Activated CD4-positive, alpha-beta T cell treated with anti-CD3 and anti-CD28 coated beads, Interleukin-2, amount 50 U/mL, for 16 hours (primary cell): ENCODE data around the gene CHST10.
"Not testable (repeated sequence)": the region's sequence is repeated elsewhere in the genome, so short reads cannot be mapped to it uniquely, and the experiment has no call there.

Experiments used
- DNase-seq: peaks from one replicate; pipeline ENCODE4 v3.0.0-alpha.2; 2020

Gene CHST10, protein sequence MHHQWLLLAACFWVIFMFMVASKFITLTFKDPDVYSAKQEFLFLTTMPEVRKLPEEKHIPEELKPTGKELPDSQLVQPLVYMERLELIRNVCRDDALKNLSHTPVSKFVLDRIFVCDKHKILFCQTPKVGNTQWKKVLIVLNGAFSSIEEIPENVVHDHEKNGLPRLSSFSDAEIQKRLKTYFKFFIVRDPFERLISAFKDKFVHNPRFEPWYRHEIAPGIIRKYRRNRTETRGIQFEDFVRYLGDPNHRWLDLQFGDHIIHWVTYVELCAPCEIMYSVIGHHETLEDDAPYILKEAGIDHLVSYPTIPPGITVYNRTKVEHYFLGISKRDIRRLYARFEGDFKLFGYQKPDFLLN

DNA sequence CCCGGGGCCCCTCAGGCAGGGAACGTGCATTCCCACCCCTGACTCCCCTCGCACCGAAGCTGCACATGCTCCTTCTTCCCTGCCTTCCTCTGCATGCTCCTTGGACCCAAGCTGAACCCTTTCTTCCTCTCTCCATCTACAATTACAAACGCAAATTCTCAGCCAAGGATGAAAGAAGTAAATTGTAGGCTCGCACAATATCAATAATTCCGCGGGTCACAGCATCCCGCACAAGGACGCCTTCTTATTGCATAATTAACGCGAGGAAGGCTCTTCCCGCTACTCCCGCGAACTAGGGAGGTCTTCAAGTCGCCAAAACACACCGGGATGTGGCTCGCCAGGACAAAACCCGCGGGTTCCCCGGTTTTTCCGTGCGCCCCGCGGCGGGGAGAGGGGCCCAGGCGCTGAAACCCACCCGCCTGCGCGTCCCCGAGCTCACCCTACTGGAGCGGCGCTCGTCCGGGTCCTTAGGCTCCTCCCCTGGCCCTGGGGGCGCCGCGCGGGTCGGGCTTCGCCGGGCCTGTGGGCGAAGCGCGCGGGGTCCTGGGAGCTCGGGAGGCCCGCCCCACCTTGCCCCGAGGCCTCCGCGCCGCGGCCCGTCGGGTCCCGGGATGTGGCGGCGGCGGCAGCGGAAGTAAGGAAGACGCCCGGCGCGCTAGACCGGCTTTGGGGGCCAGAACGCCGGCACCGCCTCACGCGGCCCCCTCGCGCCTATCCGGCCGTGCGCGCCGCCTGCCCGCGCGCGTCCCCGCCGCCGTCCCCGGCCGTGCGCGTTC, at the start of gene CHST10:
Gene CHST10, minus strand, starts transcription at position 734 of the 776 bp plus-strand sequence. CDS start 10,993 bp downstream, outside the sequence.
- peak; percentile 40 for DNase-seq

DNA sequence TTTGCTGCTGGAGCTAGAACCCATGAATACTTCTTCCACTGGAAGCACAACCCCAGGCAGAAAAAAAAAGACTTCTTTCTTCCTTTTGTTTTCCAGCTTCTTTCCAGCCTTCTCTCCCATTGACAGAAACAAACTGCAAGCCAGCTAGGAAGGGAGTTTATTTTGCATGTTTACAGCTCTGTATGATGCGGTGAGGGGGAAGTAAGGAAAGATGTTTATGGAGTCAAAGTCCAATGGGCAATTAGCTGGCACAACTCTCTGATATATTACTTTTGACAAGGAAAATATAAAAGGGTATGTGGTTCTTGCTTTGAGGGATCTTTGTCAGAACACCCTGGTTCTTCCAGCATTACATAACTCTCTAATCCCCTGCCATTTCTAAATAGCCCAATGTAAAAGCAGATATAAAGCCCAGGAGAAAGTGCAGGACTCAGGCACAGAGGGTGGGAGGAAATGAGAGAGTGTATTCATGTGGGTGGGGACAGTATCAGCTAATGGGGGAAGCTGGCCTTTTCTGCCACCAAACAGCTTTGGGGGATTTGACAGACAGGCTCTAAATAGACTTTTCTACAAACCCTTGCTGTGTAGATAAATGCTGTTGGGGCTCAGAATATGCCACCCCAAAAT, 43.5 kb upstream of the CHST10 start:
- no peak for DNase-seq

GRCh38 chr2:100456357-100456756, 38.9 kb upstream of the CHST10 start:
- DNase-seq = not testable (repeated sequence)

GRCh38 chr2:100453853-100454252, 36.4 kb upstream of the CHST10 start:
- no peak for DNase-seq

DNA sequence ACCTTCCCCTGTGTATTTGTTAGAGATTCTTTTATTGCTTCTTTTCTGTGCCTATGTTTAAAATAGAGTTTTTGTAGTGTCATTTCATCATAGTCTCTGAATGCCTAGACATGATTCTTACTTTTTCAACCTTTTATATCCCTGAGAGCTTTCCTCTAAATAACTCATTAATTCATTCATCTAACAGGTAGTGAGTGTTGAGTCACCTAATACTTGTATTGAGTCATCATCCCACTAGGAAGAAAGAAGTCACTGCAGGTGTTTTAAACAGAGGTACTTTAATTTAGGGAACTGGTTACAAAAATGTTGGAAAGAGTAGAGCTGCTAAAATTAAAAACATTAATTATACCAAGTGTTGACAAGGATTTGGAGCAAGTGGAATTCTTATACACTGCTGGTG, 34.3 kb upstream of the CHST10 start:
- no peak for DNase-seq

- no peak for DNase-seq
These were observed 33.6 kb upstream of the CHST10 start for GRCh38 chr2:100451092-100451491.

- DNase-seq = no peak
These were observed 29.2 kb upstream of the CHST10 start for GRCh38 chr2:100446696-100447095.

GRCh38 chr2:100437751-100438150, 20.3 kb upstream of the CHST10 start:
- DNase-seq = no peak

DNA sequence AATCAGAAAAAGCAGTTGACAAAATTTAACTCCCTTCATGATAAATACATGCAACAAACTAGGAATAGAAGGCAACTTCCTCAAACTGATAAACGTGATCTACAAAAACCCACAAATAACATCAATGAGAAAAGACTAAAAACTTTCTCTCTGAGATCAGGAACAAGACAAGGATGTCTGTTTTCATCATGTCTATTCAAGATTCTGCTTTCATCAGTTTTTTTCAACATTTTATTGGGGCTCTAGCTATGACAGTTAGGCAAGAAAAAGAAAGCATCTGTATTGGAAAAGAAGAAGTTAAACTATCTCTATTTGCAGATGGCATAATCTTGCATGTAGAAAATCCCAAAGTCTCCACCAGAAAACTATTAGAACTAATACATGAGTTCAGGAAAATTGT, 12.3 kb upstream of the CHST10 start:
- DNase-seq = no peak

DNA sequence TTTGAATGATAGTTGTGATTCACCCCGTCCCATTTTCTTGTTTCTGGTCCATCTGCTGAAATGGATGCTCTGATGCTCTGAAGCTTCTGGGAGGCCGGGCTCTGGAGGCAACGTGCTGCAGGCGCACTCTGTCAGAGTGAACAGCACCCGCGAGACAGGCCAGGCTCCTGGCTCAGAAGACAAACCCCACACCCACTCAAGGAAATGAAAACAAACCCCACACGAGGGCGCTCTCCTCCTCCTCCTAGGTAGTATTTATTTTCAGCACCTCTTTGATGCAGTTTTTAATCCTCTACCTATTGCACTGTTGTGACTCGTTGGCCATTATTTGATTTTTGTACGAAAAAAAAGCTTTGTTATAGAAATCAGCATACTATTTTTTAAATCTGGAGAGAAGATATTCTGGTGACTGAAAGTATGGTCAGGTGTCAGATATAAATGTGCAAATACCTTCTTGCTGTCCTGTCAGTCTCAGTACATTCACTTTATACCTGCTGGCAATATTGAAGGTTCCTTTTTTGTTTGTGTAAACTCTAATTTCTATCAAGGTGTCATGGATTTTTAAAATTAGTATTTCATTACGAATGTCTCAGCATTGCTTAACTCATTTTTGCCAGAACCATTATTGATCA, 10.3 kb upstream of the CHST10 start:
- peak; percentile 46 for DNase-seq

DNA sequence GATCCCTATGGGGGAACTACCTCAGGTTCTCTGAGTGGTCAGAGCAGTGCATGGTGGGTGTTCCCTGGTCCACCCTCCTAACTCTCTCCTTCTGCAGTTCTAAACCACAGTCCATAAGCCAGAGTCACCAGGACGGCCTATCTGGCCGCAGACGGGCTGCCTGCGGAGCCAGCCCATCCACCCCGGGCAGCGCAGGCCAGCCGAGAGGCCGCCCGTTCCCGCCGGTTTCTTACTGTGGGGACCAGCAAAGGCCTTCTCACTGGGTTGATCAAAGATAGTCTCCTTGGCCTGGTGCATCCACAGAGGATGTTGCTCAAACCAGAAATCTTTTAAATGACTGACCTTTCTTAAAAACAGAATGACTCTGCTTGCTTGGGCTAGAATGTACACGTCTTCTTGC, 9.6 kb upstream of the CHST10 start:
- DNase-seq = no peak

DNA sequence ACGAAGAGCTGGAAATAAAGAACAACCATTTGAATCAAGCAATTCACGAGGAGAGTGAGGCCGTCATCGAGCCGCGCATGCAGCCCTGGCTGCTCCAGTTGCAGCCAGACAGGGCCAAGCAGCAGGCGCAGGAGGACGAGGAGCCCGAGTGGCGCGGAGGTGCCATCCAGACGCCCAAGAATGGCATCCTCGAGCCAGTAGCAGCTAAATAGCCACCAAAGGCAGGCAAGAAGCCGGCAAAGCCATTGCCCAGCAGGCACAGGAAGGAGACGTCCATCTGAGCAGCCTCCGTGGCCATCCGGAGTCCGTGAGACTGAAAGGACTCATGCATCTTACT, 8.9 kb upstream of the CHST10 start:
- DNase-seq = no peak

- DNase-seq = no peak
These were observed 8.3 kb upstream of the CHST10 start for GRCh38 chr2:100425573-100426383.

GRCh38 chr2:100425107-100425506, 7.6 kb upstream of the CHST10 start:
- no peak for DNase-seq

- no peak for DNase-seq
These were observed 6.9 kb upstream of the CHST10 start for GRCh38 chr2:100424277-100424875.

- DNase-seq = no peak
These were observed 6.2 kb upstream of the CHST10 start for GRCh38 chr2:100423631-100424030.

DNA sequence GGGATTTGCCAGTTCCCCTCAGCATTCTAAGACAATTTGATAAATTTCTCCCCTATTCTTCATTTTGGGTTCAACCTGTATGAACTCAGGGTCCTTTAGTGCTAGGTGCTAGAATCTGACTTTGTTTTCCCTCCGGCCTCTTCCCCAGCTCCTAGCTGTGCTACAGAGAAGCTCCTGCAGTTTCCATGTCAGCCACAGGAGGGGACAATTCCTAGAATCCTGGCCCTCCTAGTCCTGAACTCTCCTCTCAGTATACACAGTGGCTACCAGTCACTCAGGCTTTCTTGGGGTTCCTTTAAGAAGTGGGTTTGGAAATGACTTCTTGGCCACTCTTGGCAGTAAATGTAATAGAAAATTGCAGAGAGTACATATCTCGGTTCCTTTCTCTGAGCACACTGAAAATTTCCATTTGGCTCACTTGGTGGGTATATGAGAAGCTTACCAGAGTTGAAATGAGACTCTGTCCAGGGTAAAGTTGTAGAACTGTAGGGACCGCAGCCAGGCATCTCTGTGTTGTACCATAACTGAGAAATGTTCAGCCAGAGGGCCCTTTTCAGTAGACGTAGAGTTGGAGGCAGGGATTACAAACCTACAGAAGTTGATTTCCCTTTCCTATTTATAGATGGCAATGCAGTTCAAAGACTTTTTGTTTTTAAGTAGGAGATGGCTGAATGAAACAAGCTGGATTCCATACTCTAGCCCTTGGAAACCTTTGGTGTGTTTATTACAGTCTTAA, 5.0 kb upstream of the CHST10 start:
- no peak for DNase-seq

- DNase-seq = no peak
These were observed 2.4 kb upstream of the CHST10 start for GRCh38 chr2:100419915-100420314.

DNA sequence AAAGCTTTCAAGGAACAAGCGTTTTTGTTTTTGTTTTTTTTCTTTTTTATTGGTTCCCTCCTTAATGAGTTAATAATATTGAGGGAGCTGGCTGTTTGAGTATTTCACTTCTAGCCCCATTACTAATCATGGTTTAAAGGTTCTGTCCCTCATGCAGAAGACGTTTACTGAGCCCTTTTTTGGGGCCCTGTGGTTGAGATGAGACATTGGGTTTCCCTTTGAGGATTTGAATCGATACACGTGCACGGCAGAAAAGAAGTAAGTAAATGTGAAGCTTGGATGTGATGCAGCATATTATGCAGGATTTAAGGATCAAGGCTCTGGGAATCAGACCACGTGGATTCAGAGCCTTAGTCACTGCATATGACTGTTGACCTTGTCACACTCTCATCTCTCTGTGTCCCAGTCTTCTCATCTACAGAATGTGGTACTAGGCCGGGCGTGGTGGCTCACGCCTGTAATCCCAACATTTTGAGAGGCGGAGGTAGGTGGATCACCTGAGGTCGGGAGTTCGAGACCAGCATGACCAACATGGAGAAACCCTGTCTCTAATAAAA, 1.0 kb upstream of the CHST10 start:
- DNase-seq = no peak

DNA sequence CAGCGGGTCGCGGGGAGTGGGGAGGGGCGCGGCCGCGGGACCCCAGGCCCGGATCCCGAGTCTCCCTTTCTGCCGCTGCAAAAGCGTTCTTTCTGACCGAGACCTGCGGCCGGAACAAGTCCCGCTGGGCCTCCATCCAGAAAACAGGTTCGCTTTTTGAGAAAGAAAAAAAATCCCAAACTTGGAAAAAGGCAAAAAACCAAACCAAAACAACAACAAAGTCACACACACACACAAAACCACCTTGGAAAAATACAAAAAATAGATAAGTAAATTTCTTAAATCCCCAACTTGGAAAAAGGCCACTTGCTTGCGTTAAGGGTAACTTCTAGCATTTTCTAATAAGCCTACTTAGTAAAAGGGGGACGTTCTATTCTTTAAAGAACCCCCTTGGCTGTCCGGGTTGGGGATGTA, 250 bp upstream of the CHST10 start:
- DNase-seq = no peak

DNA sequence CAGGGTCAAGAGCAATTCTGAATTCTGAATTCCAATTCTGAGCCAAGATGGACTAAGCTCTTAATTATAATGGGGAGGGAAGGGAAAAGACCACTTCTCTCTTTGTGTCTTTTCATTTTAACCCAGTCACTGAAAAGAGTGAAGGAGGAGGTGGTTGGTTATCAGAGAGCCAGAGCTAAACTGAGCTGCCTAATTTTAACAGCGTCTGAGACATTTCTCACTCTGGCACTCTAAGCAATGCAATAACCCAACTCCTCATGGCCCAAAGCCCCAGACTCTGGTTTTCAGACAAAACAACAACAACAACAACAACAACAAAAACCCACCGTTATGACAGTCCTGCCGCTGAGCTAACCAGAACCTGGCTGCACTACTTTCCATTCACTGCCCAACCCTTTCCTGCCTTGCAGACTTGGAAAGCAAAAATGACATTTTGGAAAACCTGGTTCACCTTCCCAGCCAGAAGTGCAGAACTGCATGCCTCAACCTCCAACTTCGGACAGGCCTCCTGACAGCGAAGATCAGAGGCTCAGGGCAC, 1.0 kb downstream of the CHST10 start:
- DNase-seq = no peak
